Endothelial cell of umbilical vein (primary cell): Measurements from ENCODE around the gene PAPPA2. TPM values are rescaled to one million over a fixed set of nuclear protein-coding genes. Genes with fewer than 3 reads are reported as not detected.

Experiments
- BruUV-seq: library from RNA; stranded (reverse); fragments of 400-500 nt; replicated peaks from 2 replicates; lab custom pipeline; 2021; lab: Mats Ljungman, UMichigan
- CTCF ChIA-PET: fragments of 300-600, 350-600 bp; sonication (Branson Sonifier 250); formaldehyde crosslinking; loops from one replicate; lab custom pipeline; 2021; ENCODE audit warnings: antibody characterized with exemption, inconsistent platforms; lab: Charles Lee
- POLR2A ChIA-PET: fragments of 300-600, 350-600 bp; sonication (Branson Sonifier 250); formaldehyde crosslinking; loops from one replicate; lab custom pipeline; 2021; ENCODE audit warnings: antibody characterized with exemption, inconsistent platforms; lab: Charles Lee
- DNase-seq: peaks from one replicate; pipeline ENCODE4 v3.0.0-alpha.2; 2011; ENCODE audit warnings: low read depth, low spot score
- FAIRE-seq: peaks from 2 replicates; lab custom pipeline; 2011; peaks lifted over from hg19 to GRCh38; lab: Jason Lieb, UNC
- H2AFZ ChIP-seq: 2 replicates; pipeline ENCODE4 v1.6.0; 2012; ENCODE audit warnings: low read depth, low read length, control low read depth, inconsistent platforms
- H3K27ac ChIP-seq: 2 replicates; pipeline ENCODE4 v1.5.1; 2011; ENCODE audit warnings: low read depth, mild to moderate bottlenecking, control low read depth, low read length, moderate library complexity; ENCODE audit not compliant: insufficient read depth
- H3K27me3 ChIP-seq, 2 experiments: 2 replicates each; pipeline versions ENCODE4 v1.6.0 to v1.6.1; 2011; ENCODE audit warnings: low read length in 2 of 2, mixed read lengths in 1 of 2; ENCODE audit not compliant: control insufficient read depth in 2 of 2, insufficient read depth in 2 of 2
- H3K36me3 ChIP-seq, 2 experiments: 2 replicates in 1 of 2; 3 replicates in 1 of 2; pipeline ENCODE4 v1.5.1; 2011; ENCODE audit warnings: low read length in 2 of 2, mild to moderate bottlenecking in 1 of 2, moderate library complexity in 1 of 2; ENCODE audit not compliant: control insufficient read depth in 2 of 2, insufficient read depth in 2 of 2; ENCODE audit errors: extremely low read depth in 1 of 2
- H3K4me1 ChIP-seq: 3 replicates; pipeline ENCODE4 v1.5.1; 2011; ENCODE audit warnings: mild to moderate bottlenecking, low read length; ENCODE audit not compliant: control insufficient read depth, insufficient read depth; ENCODE audit errors: extremely low read depth
- H3K4me2 ChIP-seq: 2 replicates; pipeline ENCODE4 v1.6.1; 2011; ENCODE audit warnings: low read length, control low read depth, mixed read lengths; ENCODE audit not compliant: insufficient read depth
- H3K4me3 ChIP-seq, 3 experiments: fragments of 200-600 bp in 1 of 3; sonication (generic), shearing (Covaris generic) in 1 of 3; replicated peaks in 1 of 3; 2 replicates each; pipeline ENCODE4 v1.5.1; 2011 to 2016; ENCODE audit warnings: control low read depth in 3 of 3, low read length in 3 of 3, mild to moderate bottlenecking in 2 of 3, inconsistent platforms in 1 of 3, low read depth in 1 of 3, moderate library complexity in 1 of 3; ENCODE audit not compliant: insufficient read depth in 1 of 3
- H3K79me2 ChIP-seq: 2 replicates; pipeline ENCODE4 v1.6.0; 2012; ENCODE audit warnings: low read length, inconsistent platforms; ENCODE audit not compliant: control insufficient read depth, insufficient read depth
- H3K9ac ChIP-seq: replicated peaks from 2 replicates; pipeline ENCODE3; 2011; ENCODE audit warnings: low read length, control low read depth; ENCODE audit not compliant: insufficient read depth; ENCODE audit errors: extremely low read depth
- H3K9me1 ChIP-seq: replicated peaks from 3 replicates; pipeline ENCODE4 v1.6.0; 2011; ENCODE audit warnings: mild to moderate bottlenecking, low read length; ENCODE audit not compliant: control insufficient read depth, insufficient read depth; ENCODE audit errors: extremely low read depth
- H3K9me3 ChIP-seq: replicated peaks from 2 replicates; pipeline ENCODE4 v1.5.1; 2012; ENCODE audit warnings: low read length, inconsistent platforms; ENCODE audit not compliant: control insufficient read depth, insufficient read depth
- H4K20me1 ChIP-seq: replicated peaks from 2 replicates; pipeline ENCODE3; 2011; ENCODE audit warnings: mild to moderate bottlenecking, low read length; ENCODE audit not compliant: control insufficient read depth, insufficient read depth; ENCODE audit errors: extremely low read depth
- CTCF ChIP-seq, 2 donors: IDR thresholded peaks; 1 replicate in 1 of 2; 2 replicates in 1 of 2; pipeline ENCODE4 v1.5.1; 2011; ENCODE audit warnings: low read length in 2 of 2, mild to moderate bottlenecking in 2 of 2, moderate library complexity in 2 of 2, control low read depth in 1 of 2, inconsistent platforms in 1 of 2, low read depth in 1 of 2; ENCODE audit not compliant: insufficient read depth in 1 of 2; ENCODE audit errors: extremely low read depth in 1 of 2
- EZH2 ChIP-seq: IDR thresholded peaks from 2 replicates; pipeline ENCODE4 v1.6.1; 2012; ENCODE audit warnings: borderline replicate concordance, low read depth, mild to moderate bottlenecking, moderate library complexity, low read length, inconsistent platforms; ENCODE audit not compliant: severe bottlenecking
- FOS ChIP-seq: IDR thresholded peaks from 2 replicates; pipeline ENCODE4 v1.6.1; 2011; ENCODE audit warnings: mild to moderate bottlenecking, low read length, moderate library complexity, borderline replicate concordance; ENCODE audit not compliant: insufficient read depth
- GATA2 ChIP-seq: IDR thresholded peaks from 2 replicates; pipeline ENCODE4 v1.7.0; 2011; ENCODE audit warnings: low read depth, mild to moderate bottlenecking, moderate library complexity, mixed read lengths, low read length; ENCODE audit not compliant: insufficient read length, insufficient read depth
- JUN ChIP-seq: IDR thresholded peaks from 2 replicates; pipeline ENCODE4 v1.6.1; 2011; ENCODE audit warnings: borderline replicate concordance, low read depth; ENCODE audit not compliant: insufficient read length, insufficient read depth
- MAX ChIP-seq: IDR thresholded peaks from 2 replicates; pipeline ENCODE4 v1.6.1; 2011; ENCODE audit not compliant: insufficient read depth, insufficient read length
- MYC ChIP-seq: IDR thresholded peaks from one replicate; pipeline ENCODE4 v1.6.1; 2011; ENCODE audit warnings: mild to moderate bottlenecking, low read depth, low read length
- POLR2A ChIP-seq: IDR thresholded peaks from 2 replicates; pipeline ENCODE4 v1.6.1; 2012; ENCODE audit warnings: low read depth, mild to moderate bottlenecking, control low read depth, low read length
- POLR2AphosphoS5 ChIP-seq: IDR thresholded peaks from 2 replicates; pipeline ENCODE4 v1.6.1; 2012; ENCODE audit warnings: low read depth, mild to moderate bottlenecking, control low read depth, low read length, moderate library complexity; ENCODE audit not compliant: insufficient read depth
- dilution Hi-C: fragments of 300-500 bp; cut with MboI; formaldehyde crosslinking; loops from one replicate; pipeline ENCODE4 v1.15.0; 2019; ENCODE audit warnings: low sequenced_read_pairs; ENCODE audit not compliant: extremely low pct_ligation_motif_present
- intact Hi-C: fragments of 100-400 bp; cut with micrococcal nuclease; formaldehyde crosslinking; loops from one replicate; pipeline ENCODE4 v1.10.0; 2022
- polyA plus RNA-seq, 4 experiments: library from polyadenylated mRNA; depleted of rRNA in 3 of 4; stranded (reverse) in 3 of 4; unstranded in 1 of 4; fragments of >200 nt; gene quantifications; 2 replicates each; pipeline versions ENCODE4 v1.2.1 to v1.2.3, GENCODE V29; 2011 to 2012; ENCODE audit warnings: missing spikeins in 1 of 4
- total RNA-seq: library from RNA; stranded (reverse); gene quantifications from 2 replicates; pipeline ENCODE4 v1.2.3, GENCODE V29; 2021

PAPPA2 gene
- total and polyA plus RNA-seq, 2 donors (not counting 3 experiments of a cell fraction or from before 2014, with no cell fraction given), result not detected

GRCh38 chr1:176735201-176735600, 272.2 kb downstream of the PAPPA2 start:
- ChIA-PET CTCF (no interaction called here), POLR2A (no interaction called here)
- dilution Hi-C loops (no loop called here), intact Hi-C loops (no loop called here)
- no peak for TF ChIP-seq JUN
- no peak for TF ChIP-seq FOS
- TF ChIP-seq MAX, result no peak
- TF ChIP-seq MYC, result no peak
- TF ChIP-seq POLR2AphosphoS5, result no peak
- TF ChIP-seq POLR2A, result no peak
- no peak for TF ChIP-seq GATA2
- TF ChIP-seq EZH2, result no peak
- no peak for TF ChIP-seq CTCF (IDR thresholded peaks at IDR 0.05; ENCODE audit: extremely low read depth in 1 of 2, insufficient read depth in 1 of 2, low read depth in 1 of 2, low read length in 2 of 2)
- Histone ChIP-seq H4K20me1 (no peaks in the 10 kb centered on the region), H3K9ac (no peak overlapping the region), H3K27ac (no peak overlapping the region), H2AFZ (no peak overlapping the region), H3K79me2 (no peaks in the 10 kb centered on the region), H3K4me3 (no peak overlapping the region), H3K4me1 (no peaks in the 10 kb centered on the region), H3K9me1 (no peaks in the 10 kb centered on the region), H3K27me3 (no peaks in the 10 kb centered on the region), H3K36me3 (no peaks in the 10 kb centered on the region), H3K9me3 (no peaks in the 10 kb centered on the region), H3K4me2 (no peak overlapping the region)
- no TSS peak for BruUV-seq
- no peak for FAIRE-seq
- DNase-seq, result no peak
